Measurements from ENCODE around the gene RIT2. TPM values are rescaled to one million over a fixed set of nuclear protein-coding genes. Genes with fewer than 3 reads are reported as not detected.

RIT2 gene
- polyA plus RNA-seq, 4 donors, result not detected

- DNase-seq (ENCODE audit: low read depth in 4 of 4, low spot score in 3 of 4), result no peak
Measured at GRCh38 chr18:42941021-42941420, 174.5 kb downstream of the RIT2 start.

GRCh38 chr18:42937436-42937835, 178.0 kb downstream of the RIT2 start:
- no peak for DNase-seq (ENCODE audit: low read depth in 4 of 4, low spot score in 3 of 4)

GRCh38 chr18:42936289-42936688, 179.2 kb downstream of the RIT2 start:
- DNase-seq (ENCODE audit: low read depth in 4 of 4, low spot score in 3 of 4), result no peak

GRCh38 chr18:42931491-42931890, 184.0 kb downstream of the RIT2 start:
- peak in 3 of 4 donors; percentile 3 to 22 (median 12) for DNase-seq (ENCODE audit: low read depth in 4 of 4, low spot score in 3 of 4)

GRCh38 chr18:42929857-42930256, 185.6 kb downstream of the RIT2 start:
- no peak for DNase-seq (ENCODE audit: low read depth in 4 of 4, low spot score in 3 of 4)

- DNase-seq (ENCODE audit: low read depth in 4 of 4, low spot score in 3 of 4), result no peak
Measured at GRCh38 chr18:42929181-42929580, 186.3 kb downstream of the RIT2 start.

- no peak for DNase-seq (ENCODE audit: low read depth in 4 of 4, low spot score in 3 of 4)
Measured at GRCh38 chr18:42925036-42925435, 190.4 kb downstream of the RIT2 start.

GRCh38 chr18:42922363-42922762, 193.1 kb downstream of the RIT2 start:
- DNase-seq (ENCODE audit: low read depth in 4 of 4, low spot score in 3 of 4), result no peak

GRCh38 chr18:42921226-42921737, 194.2 kb downstream of the RIT2 start:
- DNase-seq (ENCODE audit: low read depth in 4 of 4, low spot score in 3 of 4), result no peak

- no peak for DNase-seq (ENCODE audit: low read depth in 4 of 4, low spot score in 3 of 4)
Measured at GRCh38 chr18:42920621-42921020, 194.9 kb downstream of the RIT2 start.

GRCh38 chr18:42915299-42915698, 200.2 kb downstream of the RIT2 start:
- no peak for DNase-seq (ENCODE audit: low read depth in 4 of 4, low spot score in 3 of 4)

- no peak for DNase-seq (ENCODE audit: low read depth in 4 of 4, low spot score in 3 of 4)
Measured at GRCh38 chr18:42914476-42914875, 201.0 kb downstream of the RIT2 start.

- no peak for DNase-seq (ENCODE audit: low read depth in 4 of 4, low spot score in 3 of 4)
Measured at GRCh38 chr18:42909095-42909494, 206.4 kb downstream of the RIT2 start.

- DNase-seq (ENCODE audit: low read depth in 4 of 4, low spot score in 3 of 4), result no peak
Measured at GRCh38 chr18:42906761-42907160, 208.7 kb downstream of the RIT2 start.

GRCh38 chr18:42901161-42901560, 214.3 kb downstream of the RIT2 start:
- DNase-seq (ENCODE audit: low read depth in 4 of 4, low spot score in 3 of 4), result no peak

- DNase-seq (ENCODE audit: low read depth in 4 of 4, low spot score in 3 of 4), result no peak
Measured at GRCh38 chr18:42893977-42894376, 221.5 kb downstream of the RIT2 start.

GRCh38 chr18:42892181-42892580, 223.3 kb downstream of the RIT2 start:
- DNase-seq (ENCODE audit: low read depth in 4 of 4, low spot score in 3 of 4), result no peak

- no peak for DNase-seq (ENCODE audit: low read depth in 4 of 4, low spot score in 3 of 4)
Measured at GRCh38 chr18:42891705-42892104, 223.8 kb downstream of the RIT2 start.

GRCh38 chr18:42883169-42883568, 232.3 kb downstream of the RIT2 start:
- no peak for DNase-seq (ENCODE audit: low read depth in 4 of 4, low spot score in 3 of 4)

GRCh38 chr18:42882122-42882521, 233.4 kb downstream of the RIT2 start:
- no peak for DNase-seq (ENCODE audit: low read depth in 4 of 4, low spot score in 3 of 4)

GRCh38 chr18:42872838-42873237, 242.6 kb downstream of the RIT2 start:
- DNase-seq (ENCODE audit: low read depth in 4 of 4, low spot score in 3 of 4), result no peak

GRCh38 chr18:42864876-42865275, 250.6 kb downstream of the RIT2 start:
- DNase-seq (ENCODE audit: low read depth in 4 of 4, low spot score in 3 of 4), result no peak

- DNase-seq (ENCODE audit: low read depth in 4 of 4, low spot score in 3 of 4), result no peak
Measured at GRCh38 chr18:42861271-42861670, 254.2 kb downstream of the RIT2 start.
